D721Med (cell line): ENCODE measurements around the gene IL19.
"Not testable (repeated sequence)": the region's sequence is repeated elsewhere in the genome, so short reads cannot be mapped to it uniquely, and the experiment has no call there.

Source experiments
- DNase-seq: peaks from one replicate; pipeline ENCODE4 v3.0.0; 2011; ENCODE audit warnings: low spot score; ENCODE audit not compliant: insufficient read length
- FAIRE-seq: peaks from 2 replicates; lab custom pipeline; 2011; peaks lifted over from hg19 to GRCh38; lab: Jason Lieb, UNC
- TF ChIP-seq, protein P1 (sequence below): IDR thresholded peaks from 2 replicates; pipeline ENCODE4 v1.5.1; 2012; ENCODE audit warnings: mild to moderate bottlenecking, control low read depth; ENCODE audit not compliant: insufficient read depth; ENCODE audit errors: missing control alignments

Gene IL19

DNA sequence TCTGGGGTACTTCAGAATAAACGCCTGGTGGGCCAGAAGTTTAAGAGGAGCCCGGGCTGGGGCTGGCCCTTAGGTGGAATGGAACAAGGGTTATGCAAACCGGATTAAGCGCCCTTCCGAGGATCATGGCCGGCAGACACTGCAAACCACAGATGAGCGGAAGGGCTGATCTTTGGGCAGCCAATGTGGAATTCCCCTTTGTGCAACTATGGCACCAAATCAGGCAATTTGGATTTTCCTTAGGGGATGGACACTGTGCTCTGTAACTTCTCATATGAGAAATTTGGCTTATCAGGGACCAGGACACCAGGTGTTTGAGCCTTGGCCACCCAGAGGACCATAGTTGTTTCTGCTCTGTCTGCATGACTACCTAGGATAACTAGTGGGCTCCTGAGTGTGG lies 7.5 kb downstream of the IL19 start:
- TF ChIP-seq, protein P1, sequence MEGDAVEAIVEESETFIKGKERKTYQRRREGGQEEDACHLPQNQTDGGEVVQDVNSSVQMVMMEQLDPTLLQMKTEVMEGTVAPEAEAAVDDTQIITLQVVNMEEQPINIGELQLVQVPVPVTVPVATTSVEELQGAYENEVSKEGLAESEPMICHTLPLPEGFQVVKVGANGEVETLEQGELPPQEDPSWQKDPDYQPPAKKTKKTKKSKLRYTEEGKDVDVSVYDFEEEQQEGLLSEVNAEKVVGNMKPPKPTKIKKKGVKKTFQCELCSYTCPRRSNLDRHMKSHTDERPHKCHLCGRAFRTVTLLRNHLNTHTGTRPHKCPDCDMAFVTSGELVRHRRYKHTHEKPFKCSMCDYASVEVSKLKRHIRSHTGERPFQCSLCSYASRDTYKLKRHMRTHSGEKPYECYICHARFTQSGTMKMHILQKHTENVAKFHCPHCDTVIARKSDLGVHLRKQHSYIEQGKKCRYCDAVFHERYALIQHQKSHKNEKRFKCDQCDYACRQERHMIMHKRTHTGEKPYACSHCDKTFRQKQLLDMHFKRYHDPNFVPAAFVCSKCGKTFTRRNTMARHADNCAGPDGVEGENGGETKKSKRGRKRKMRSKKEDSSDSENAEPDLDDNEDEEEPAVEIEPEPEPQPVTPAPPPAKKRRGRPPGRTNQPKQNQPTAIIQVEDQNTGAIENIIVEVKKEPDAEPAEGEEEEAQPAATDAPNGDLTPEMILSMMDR = no peak
- FAIRE-seq = no peak
- no peak for DNase-seq

DNA sequence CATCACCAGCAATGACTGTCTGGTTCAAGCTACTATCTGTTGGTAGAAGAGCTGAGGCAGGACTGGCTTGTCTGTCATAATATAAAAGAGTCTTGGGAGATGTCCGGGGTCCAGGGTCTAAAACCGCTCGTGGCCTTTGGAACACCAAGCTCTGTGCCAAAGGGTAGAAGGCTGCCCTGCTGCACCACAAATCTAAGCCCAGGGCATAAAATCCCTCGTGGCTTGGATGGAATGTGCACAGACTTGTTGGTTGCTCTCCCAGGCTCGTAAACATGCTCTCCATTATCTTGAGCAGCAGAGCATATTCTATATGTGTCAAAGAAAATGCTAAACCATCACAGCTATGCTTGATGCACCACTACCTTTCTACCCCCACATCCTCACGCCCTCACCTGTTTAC lies 8.3 kb downstream of the IL19 start:
- FAIRE-seq, DNase-seq: not testable (repeated sequence)

DNA sequence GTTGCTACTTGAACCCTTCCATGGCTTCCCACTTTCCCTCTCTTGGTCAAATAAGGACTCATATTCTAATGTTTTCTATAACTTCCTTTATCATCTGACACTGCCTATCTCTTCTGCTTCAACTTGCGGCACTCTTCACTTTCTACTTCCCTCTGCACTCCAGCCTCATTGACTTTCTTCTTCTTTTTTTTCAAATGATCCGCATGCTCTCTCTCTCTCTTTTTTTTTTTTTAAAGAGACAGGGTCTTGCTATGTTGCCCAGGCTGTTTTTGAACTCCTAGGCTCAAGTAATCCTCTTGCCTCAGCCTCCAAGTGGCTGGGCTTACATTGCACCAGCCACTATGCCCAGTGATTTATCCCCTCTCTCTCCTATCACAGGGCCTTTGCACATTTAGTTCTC lies 9.1 kb downstream of the IL19 start:
- DNase-seq (no peak), FAIRE-seq (no peak)
- TF ChIP-seq, protein P1 = no peak

DNA sequence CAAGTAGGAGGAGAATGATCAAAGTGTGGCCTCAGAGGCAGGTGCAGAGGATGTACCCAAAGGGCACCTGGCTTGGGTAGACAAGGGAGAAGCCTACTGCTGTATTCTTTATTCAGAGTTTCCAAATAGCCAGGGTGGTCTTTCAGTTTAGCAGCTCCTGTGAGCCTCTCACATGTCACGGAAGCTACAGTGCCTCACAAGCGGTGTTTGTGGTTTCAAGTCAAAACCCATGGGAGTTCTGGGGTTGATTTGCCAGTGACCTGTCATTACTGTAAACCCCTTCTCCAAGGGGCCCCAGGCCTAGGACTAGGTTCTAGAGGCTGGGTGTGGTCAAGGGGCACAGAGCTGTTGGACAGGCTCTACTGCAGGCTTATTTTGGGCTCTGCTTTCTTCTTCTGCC lies 11.9 kb downstream of the IL19 start:
- TF ChIP-seq, protein P1 = no peak
- DNase-seq (no peak), FAIRE-seq (no peak)

DNA sequence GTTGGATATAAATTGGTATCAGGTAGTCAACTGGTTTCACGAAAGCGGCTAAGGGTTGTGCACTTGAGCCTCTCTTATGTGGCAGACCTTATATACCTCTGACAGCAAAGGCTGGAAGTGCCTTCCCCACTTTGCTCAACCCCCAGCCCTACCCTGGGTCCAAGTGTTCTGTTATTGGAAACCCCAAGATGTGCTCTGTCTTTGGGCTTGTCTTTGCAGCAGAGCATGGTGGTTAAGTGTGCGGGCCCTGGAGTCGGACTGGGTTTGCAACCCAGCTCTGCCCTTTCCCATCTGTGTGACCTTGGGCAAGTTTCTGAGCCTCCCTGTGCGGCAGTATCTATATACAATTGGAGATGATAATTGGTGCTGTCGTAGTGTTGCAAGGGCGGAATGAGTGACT lies 12.9 kb downstream of the IL19 start:
- FAIRE-seq (no peak), DNase-seq (no peak)
- TF ChIP-seq, protein P1 = no peak

DNA sequence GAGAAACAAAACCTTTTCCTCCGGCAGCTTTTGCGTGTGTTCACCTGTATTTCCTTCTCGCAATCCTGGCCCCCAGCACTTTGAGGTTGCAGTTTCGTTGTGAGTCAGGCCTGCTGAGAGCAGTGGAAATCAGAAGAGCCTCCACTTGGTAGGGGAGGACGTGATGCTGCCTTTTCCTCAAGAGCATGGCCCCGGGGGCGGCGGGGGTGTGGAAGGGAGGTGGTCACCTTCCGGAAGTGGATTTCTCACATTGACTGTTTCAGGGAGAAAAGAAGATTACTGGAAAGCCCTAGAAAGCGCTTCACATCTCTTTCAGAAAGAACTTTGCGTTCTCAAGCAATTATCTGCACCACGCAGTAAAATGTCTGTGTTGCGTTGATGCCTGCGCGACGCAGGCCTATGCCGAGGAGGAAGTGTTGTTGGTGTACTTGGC lies 13.9 kb downstream of the IL19 start:
- TF ChIP-seq, protein P1 = no peak
- no peak for DNase-seq
- no peak for FAIRE-seq

DNA sequence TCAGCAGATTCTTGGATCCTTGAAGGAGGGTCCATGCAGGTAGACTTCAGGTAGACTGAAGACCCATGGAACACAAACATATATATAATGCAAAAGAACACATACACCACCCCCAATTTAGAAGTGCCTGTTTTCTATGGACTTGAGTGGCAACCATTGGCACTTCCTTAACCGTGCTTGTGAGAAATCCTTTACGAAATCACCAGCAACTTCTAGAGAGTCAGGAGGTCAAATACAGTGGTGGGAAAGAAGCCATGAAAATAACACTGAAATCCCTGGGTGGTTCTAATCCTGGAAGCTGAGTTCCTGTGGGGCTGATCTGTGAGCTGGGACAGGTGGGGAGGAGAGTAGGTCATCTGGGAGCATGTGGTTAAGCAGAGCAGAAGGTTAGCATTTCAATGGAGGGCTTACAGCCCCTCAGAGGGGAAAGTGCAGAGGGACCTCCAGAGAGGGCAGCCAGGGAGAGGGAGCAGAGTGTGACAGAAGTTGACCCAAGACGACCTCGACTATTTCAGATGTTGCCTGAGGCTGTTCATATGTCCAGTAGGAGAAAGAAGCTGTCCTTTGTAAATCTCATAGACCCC lies 14.7 kb downstream of the IL19 start:
- DNase-seq = no peak
- TF ChIP-seq, protein P1 = no peak
- no peak for FAIRE-seq

DNA sequence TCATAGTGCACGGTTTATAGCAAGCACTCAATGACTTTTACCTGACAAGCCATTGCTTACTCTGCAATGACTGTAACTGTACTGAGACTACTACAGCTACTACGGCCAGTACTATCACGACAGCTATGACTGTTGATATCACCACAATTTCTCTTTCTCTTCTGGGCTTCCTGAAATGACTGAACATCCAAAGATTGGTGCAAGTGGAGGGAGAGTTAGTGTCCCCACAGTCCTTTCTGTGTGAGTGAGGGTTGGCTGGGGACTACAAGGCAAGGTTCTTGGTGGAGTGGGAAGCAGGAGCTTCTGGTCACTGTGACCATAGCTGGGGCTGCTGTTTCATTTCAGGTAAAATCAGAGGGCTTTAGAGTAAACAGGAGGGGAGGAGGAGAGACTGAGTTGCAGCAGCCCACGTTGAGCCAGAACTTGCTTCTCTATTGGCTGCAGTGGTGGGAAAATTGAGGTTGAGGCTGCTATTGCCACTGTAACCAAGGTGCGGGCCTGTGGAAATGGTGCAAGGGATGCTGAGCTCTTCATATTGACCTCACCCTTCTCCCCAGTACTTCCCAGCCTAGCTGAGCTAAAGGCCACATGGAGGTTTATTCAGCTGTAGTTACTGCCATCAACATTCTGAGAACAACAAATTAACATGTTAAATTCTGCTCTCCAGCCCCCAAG lies 15.8 kb downstream of the IL19 start:
- no peak for FAIRE-seq
- TF ChIP-seq, protein P1 = no peak
- no peak for DNase-seq
